Neural cell (in vitro differentiated cells): ENCODE measurements around the gene TSSK1B.
"Not testable (repeated sequence)": the region's sequence is repeated elsewhere in the genome, so short reads cannot be mapped to it uniquely, and the experiment has no call there.

Experiments used
- EZH2 ChIP-seq: fragments of 200-600, 300-800 bp; shearing (Covaris generic), sonication (generic); IDR thresholded peaks from 2 replicates; pipeline ENCODE4 v1.6.1; 2014; ENCODE audit warnings: antibody characterized with exemption, low read length, borderline replicate concordance, mild to moderate bottlenecking; ENCODE audit not compliant: insufficient read depth, poor library complexity, severe bottlenecking
- POLR2AphosphoS5 ChIP-seq: IDR thresholded peaks from 2 replicates; pipeline ENCODE4 v1.6.1; 2012
- TAF1 ChIP-seq: IDR thresholded peaks from 2 replicates; pipeline ENCODE4 v1.6.1; 2012; ENCODE audit warnings: low read depth
- TF ChIP-seq, protein P1 (sequence below): fragments of 450-650 bp; IDR thresholded peaks from 2 replicates; pipeline ENCODE4 v1.5.1; 2014; ENCODE audit warnings: antibody characterized with exemption, mild to moderate bottlenecking, moderate library complexity; ENCODE audit not compliant: poor library complexity, severe bottlenecking

DNA sequence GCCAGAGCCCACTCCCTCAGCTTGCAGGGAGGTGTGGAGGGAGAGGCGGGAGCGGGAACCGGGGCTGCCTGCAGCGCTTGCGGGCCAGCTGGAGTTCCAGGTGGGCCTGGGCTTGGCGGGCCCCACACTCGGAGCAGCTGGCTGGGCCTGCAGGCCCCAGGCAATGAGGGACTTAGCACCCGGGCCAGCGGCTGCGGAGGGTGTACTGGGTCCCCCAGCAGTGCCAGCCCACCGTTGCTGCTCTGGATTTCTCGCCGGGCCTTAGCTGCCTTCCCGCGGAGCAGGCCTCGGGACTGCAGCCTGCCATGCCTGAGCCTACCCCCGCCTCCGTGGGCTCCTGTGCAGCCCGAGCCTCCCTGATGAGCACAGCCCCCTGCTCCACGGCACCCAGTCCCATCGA, 22.3 kb upstream of the TSSK1B start:
- not testable (repeated sequence) for TF ChIP-seq EZH2, POLR2AphosphoS5, TAF1
- TF ChIP-seq, protein P1, sequence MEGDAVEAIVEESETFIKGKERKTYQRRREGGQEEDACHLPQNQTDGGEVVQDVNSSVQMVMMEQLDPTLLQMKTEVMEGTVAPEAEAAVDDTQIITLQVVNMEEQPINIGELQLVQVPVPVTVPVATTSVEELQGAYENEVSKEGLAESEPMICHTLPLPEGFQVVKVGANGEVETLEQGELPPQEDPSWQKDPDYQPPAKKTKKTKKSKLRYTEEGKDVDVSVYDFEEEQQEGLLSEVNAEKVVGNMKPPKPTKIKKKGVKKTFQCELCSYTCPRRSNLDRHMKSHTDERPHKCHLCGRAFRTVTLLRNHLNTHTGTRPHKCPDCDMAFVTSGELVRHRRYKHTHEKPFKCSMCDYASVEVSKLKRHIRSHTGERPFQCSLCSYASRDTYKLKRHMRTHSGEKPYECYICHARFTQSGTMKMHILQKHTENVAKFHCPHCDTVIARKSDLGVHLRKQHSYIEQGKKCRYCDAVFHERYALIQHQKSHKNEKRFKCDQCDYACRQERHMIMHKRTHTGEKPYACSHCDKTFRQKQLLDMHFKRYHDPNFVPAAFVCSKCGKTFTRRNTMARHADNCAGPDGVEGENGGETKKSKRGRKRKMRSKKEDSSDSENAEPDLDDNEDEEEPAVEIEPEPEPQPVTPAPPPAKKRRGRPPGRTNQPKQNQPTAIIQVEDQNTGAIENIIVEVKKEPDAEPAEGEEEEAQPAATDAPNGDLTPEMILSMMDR, result not testable (repeated sequence)
